Neural progenitor cell (in vitro differentiated cells): ENCODE data around the gene GRB2. TPM values are rescaled to one million over a fixed set of nuclear protein-coding genes. Genes with fewer than 3 reads are reported as not detected.

Source experiments
- DNase-seq: peaks from one replicate; pipeline ENCODE4 v3.0.0-alpha.2; 2016; ENCODE audit warnings: low spot score
- H2AFZ ChIP-seq: fragments of 200-600 bp; sonication (generic); replicated peaks from 2 replicates; pipeline ENCODE4 v1.6.1; 2016; ENCODE audit warnings: antibody characterized with exemption
- H3F3A ChIP-seq: fragments of 200-600 bp; sonication (generic); 2 replicates; pipeline ENCODE4 v1.6.1; 2016; ENCODE audit warnings: antibody characterized with exemption, low read depth
- H3K27ac ChIP-seq: fragments of 200-600 bp; sonication (generic); 2 replicates; pipeline ENCODE4 v1.5.1; 2016; ENCODE audit warnings: mild to moderate bottlenecking
- H3K27me3 ChIP-seq: fragments of 200-600 bp; sonication (generic); 2 replicates; pipeline ENCODE4 v1.6.1; 2016; ENCODE audit warnings: mild to moderate bottlenecking, moderate library complexity
- H3K36me3 ChIP-seq: fragments of 200-600 bp; sonication (generic); 2 replicates; pipeline ENCODE4 v1.5.1; 2016
- H3K4me1 ChIP-seq: fragments of 200-600 bp; sonication (generic); 2 replicates; pipeline ENCODE4 v1.6.1; 2016; ENCODE audit warnings: mixed run types
- H3K4me2 ChIP-seq: fragments of 200-600 bp; sonication (generic); 2 replicates; pipeline ENCODE4 v1.6.1; 2016
- H3K4me3 ChIP-seq: fragments of 200-600 bp; sonication (generic); 2 replicates; pipeline ENCODE4 v1.5.1; 2016
- H3K79me2 ChIP-seq: fragments of 200-600 bp; sonication (generic); 2 replicates; pipeline ENCODE4 v1.6.1; 2016; ENCODE audit warnings: low read depth
- H3K9ac ChIP-seq: fragments of 200-600 bp; sonication (generic); 2 replicates; pipeline ENCODE4 v1.6.1; 2016
- H3K9me3 ChIP-seq: fragments of 200-600 bp; sonication (generic); 2 replicates; pipeline ENCODE4 v1.5.1; 2016; ENCODE audit warnings: low read depth
- H4K20me1 ChIP-seq: fragments of 200-600 bp; sonication (generic); 2 replicates; pipeline ENCODE4 v1.6.1; 2016; ENCODE audit warnings: low read depth
- H3K27ac Mint-ChIP-seq: 3 replicates; pipeline ENCODE4 v1.8.0; 2021; ENCODE audit warnings: mixed read lengths
- H3K27me3 Mint-ChIP-seq: 2 replicates; pipeline ENCODE4 v1.8.0; 2022; ENCODE audit warnings: low read depth, mild to moderate bottlenecking, inconsistent platforms, moderate library complexity, mixed read lengths; ENCODE audit not compliant: insufficient read depth
- H3K36me3 Mint-ChIP-seq: 3 replicates; pipeline ENCODE4 v1.8.0; 2021; ENCODE audit warnings: mixed read lengths
- H3K4me1 Mint-ChIP-seq: 3 replicates; pipeline ENCODE4 v1.8.0; 2021; ENCODE audit warnings: mixed read lengths
- H3K4me3 Mint-ChIP-seq: 3 replicates; pipeline ENCODE4 v1.8.0; 2021; ENCODE audit warnings: mild to moderate bottlenecking, moderate library complexity, mixed read lengths
- H3K9me3 Mint-ChIP-seq: 3 replicates; pipeline ENCODE4 v1.8.0; 2020; ENCODE audit warnings: mixed read lengths
- EZH2 ChIP-seq: fragments of 200-600 bp; sonication (generic); IDR thresholded peaks from 2 replicates; pipeline ENCODE4 v1.6.1; 2017; ENCODE audit warnings: antibody characterized with exemption, mild to moderate bottlenecking, moderate library complexity
- EZH2phosphoT487 ChIP-seq: fragments of 200-600 bp; sonication (generic); IDR thresholded peaks from 2 replicates; pipeline ENCODE4 v1.6.1; 2017; ENCODE audit warnings: antibody characterized with exemption
- total RNA-seq: library from RNA; depleted of rRNA; stranded (reverse); fragments of >200 nt; gene quantifications from 2 replicates; pipeline ENCODE4 v1.2.3, GENCODE V29; 2015; ENCODE audit warnings: low replicate concordance
- TF ChIP-seq, protein P1 (sequence below): fragments of 200-600 bp; sonication (generic); IDR thresholded peaks from 2 replicates; pipeline ENCODE4 v1.5.1; 2017; ENCODE audit warnings: antibody characterized with exemption, mild to moderate bottlenecking

The GRB2 gene
- total RNA-seq, 1 donor from 2014 or later: 72.5 TPM

DNA sequence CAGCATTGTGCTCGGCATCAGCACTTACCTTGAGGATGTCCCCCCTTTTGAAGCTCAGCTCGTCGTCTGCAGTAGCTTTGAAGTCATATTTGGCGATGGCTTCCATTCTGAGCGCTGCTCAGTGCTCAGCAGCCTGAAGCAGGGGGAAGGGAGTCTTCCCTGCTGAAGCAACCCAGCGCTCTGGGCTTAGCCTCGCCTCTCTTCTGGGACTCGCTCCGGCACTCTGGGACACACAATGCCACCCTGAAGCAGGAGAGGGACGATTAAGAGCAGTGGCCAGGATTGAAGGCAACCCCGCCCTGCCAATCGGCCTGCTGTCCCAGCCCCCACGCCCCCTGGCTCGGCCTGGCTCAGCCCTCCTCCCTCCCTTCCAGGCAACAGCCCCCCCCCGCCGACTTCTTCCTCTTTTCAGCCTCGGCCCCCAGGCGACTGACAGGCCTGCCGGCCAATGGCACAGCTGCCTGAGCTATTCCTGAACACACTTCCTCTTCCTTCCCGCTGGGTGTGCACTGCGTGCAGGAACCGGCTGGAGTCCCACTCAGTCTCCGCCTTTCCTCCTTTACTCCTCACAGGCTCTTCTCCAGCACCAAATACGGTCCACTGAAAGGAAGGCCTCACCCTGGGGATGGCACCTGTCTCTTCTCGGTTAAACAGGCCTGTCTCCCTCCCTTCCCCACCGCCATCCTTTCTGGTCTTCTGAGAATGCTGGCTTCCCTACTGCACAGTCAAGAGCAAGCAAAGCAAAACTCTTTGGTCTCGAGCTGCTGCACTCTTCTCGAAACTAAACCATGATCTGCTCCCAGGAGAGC is 11.8 kb downstream of the GRB2 start:
- peaks cover 41% of the 10 kb centered on the region for H3F3A ChIP-seq
- peaks cover 26% of the 10 kb centered on the region for H3K4me1 ChIP-seq
- no peaks in the 10 kb centered on the region for H3K9me3 ChIP-seq
- H3K27me3 Mint-ChIP-seq: no peaks in the 10 kb centered on the region
- H2AFZ ChIP-seq: peak overlapping the region; percentile 54
- peaks cover 28% of the 10 kb centered on the region for H3K4me1 Mint-ChIP-seq
- DNase-seq: peak; percentile 99
- no peaks in the 10 kb centered on the region for H3K9me3 Mint-ChIP-seq
- H3K27ac ChIP-seq: peak overlapping the region; percentile 79
- no peaks in the 10 kb centered on the region for H3K27me3 ChIP-seq
- TF ChIP-seq EZH2: no peak
- TF ChIP-seq, protein P1, sequence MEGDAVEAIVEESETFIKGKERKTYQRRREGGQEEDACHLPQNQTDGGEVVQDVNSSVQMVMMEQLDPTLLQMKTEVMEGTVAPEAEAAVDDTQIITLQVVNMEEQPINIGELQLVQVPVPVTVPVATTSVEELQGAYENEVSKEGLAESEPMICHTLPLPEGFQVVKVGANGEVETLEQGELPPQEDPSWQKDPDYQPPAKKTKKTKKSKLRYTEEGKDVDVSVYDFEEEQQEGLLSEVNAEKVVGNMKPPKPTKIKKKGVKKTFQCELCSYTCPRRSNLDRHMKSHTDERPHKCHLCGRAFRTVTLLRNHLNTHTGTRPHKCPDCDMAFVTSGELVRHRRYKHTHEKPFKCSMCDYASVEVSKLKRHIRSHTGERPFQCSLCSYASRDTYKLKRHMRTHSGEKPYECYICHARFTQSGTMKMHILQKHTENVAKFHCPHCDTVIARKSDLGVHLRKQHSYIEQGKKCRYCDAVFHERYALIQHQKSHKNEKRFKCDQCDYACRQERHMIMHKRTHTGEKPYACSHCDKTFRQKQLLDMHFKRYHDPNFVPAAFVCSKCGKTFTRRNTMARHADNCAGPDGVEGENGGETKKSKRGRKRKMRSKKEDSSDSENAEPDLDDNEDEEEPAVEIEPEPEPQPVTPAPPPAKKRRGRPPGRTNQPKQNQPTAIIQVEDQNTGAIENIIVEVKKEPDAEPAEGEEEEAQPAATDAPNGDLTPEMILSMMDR: no peak
- TF ChIP-seq EZH2phosphoT487: no peak
- peaks cover 9% of the 10 kb centered on the region for H3K36me3 ChIP-seq
- peaks cover 14% of the 10 kb centered on the region for H4K20me1 ChIP-seq
- peak overlapping the region; percentile 92 for H3K27ac Mint-ChIP-seq
- peak overlapping the region; percentile 75 for H3K4me3 ChIP-seq
- peak overlapping the region; percentile 93 for H3K4me3 Mint-ChIP-seq
- H3K4me2 ChIP-seq: peak overlapping the region; percentile 93
- H3K36me3 Mint-ChIP-seq: peaks cover 6% of the 10 kb centered on the region
- peaks cover 96% of the 10 kb centered on the region for H3K79me2 ChIP-seq
- H3K9ac ChIP-seq: peak overlapping the region; percentile 70

DNA sequence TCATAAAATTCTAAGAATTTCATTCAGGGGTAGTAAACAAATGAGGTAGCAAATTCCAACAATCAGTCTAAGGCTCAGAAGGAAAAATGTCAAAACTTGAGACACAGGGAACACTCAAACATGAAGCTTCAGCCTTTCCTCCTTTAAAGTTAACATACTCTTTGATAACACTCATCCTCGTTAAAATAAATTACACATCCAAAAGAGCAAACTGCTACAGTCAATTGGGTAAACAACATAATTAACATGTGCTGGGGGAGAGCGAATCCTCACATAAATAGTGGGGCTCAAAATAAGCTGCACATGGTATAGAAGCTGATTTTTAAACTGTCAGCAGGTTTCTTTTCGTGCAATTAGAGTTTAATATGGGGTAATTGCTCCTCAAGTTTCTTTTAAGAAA is 12.9 kb downstream of the GRB2 start:
- no peak overlapping the region for H2AFZ ChIP-seq
- no peak overlapping the region for H3K27ac ChIP-seq
- TF ChIP-seq EZH2: no peak
- TF ChIP-seq, protein P1: no peak
- no peak for TF ChIP-seq EZH2phosphoT487
- H3K79me2 ChIP-seq: peaks cover 96% of the 10 kb centered on the region
- Mint-ChIP-seq H3K36me3 (peaks cover 8% of the 10 kb centered on the region), H3K9me3 (no peaks in the 10 kb centered on the region), H3K27me3 (peaks cover 2% of the 10 kb centered on the region), H3K4me1 (peaks cover 28% of the 10 kb centered on the region), H3K27ac (peak overlapping the region; percentile 19), H3K4me3 (peak overlapping the region; percentile 93)
- H3K36me3 ChIP-seq: peaks cover 9% of the 10 kb centered on the region
- peaks cover 26% of the 10 kb centered on the region for H3K4me1 ChIP-seq
- peak overlapping the region; percentile 75 for H3K4me3 ChIP-seq
- H3F3A ChIP-seq: peaks cover 38% of the 10 kb centered on the region
- no peak for DNase-seq
- H3K9ac ChIP-seq: peak overlapping the region; percentile 65
- no peaks in the 10 kb centered on the region for H3K9me3 ChIP-seq
- H3K4me2 ChIP-seq: peak overlapping the region; percentile 87
- no peaks in the 10 kb centered on the region for H3K27me3 ChIP-seq
- H4K20me1 ChIP-seq: peaks cover 16% of the 10 kb centered on the region

DNA sequence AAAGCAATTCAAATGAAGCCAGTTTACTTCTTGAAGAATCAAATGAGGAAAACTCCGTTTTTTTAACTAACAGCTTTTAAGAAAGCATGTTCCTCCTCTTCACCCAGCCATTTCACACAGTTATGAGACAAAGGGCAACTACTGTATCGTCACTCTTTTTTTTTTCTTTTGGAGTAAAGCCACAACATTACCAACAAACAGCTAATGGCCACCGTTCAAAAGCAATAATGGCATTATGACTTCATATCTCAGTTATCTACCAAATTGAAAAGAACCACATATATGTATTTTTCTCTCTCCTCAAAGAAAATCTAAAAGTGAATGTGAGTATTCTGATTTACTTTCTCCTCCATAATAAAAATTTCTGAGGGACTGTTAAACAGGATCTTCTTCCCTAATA is 14.5 kb downstream of the GRB2 start:
- H3K79me2 ChIP-seq: peaks cover 96% of the 10 kb centered on the region
- no peaks in the 10 kb centered on the region for H3K27me3 ChIP-seq
- Mint-ChIP-seq H3K9me3 (no peaks in the 10 kb centered on the region), H3K4me1 (peaks cover 26% of the 10 kb centered on the region), H3K27ac (no peak overlapping the region), H3K27me3 (peaks cover 2% of the 10 kb centered on the region), H3K36me3 (peaks cover 13% of the 10 kb centered on the region), H3K4me3 (no peak overlapping the region)
- H3K36me3 ChIP-seq: peaks cover 9% of the 10 kb centered on the region
- H3F3A ChIP-seq: peaks cover 26% of the 10 kb centered on the region
- H2AFZ ChIP-seq: no peak overlapping the region
- H3K9me3 ChIP-seq: no peaks in the 10 kb centered on the region
- no peak for DNase-seq
- H3K4me2 ChIP-seq: no peak overlapping the region
- peaks cover 15% of the 10 kb centered on the region for H4K20me1 ChIP-seq
- H3K4me3 ChIP-seq: no peak overlapping the region
- TF ChIP-seq, protein P1: no peak
- no peak for TF ChIP-seq EZH2phosphoT487
- no peak for TF ChIP-seq EZH2
- peaks cover 26% of the 10 kb centered on the region for H3K4me1 ChIP-seq
- no peak overlapping the region for H3K27ac ChIP-seq
- H3K9ac ChIP-seq: no peak overlapping the region
